CD4-positive, alpha-beta T cell (primary cell): ENCODE data around the gene KMT5B. TPM values are rescaled to one million over a fixed set of nuclear protein-coding genes. Genes with fewer than 3 reads are reported as not detected.

Source experiments
- ATAC-seq: fragments of 200-7000 bp; cut with Tn5 transposase; one replicate; pipeline ENCODE4 v1.10.0; 2022; ENCODE audit warnings: mild to moderate bottlenecking; ENCODE audit not compliant: poor library complexity
- CTCF ChIA-PET: fragments of 350-600 bp; sonication (Branson Sonifier 250); formaldehyde crosslinking; loops from one replicate; lab custom pipeline; 2021; ENCODE audit warnings: antibody characterized with exemption, inconsistent platforms; lab: Charles Lee
- POLR2A ChIA-PET: fragments of 350-600 bp; sonication (Branson Sonifier 250); formaldehyde crosslinking; loops from one replicate; lab custom pipeline; 2021; ENCODE audit warnings: antibody characterized with exemption, inconsistent platforms; lab: Charles Lee
- DNase-seq, 14 experiments: peaks; one replicate each; pipeline ENCODE4 v3.0.0-alpha.2; 2013 to 2020; ENCODE audit warnings: mixed read lengths in 2 of 14
- H3K27ac ChIP-seq, 2 donors: one replicate each; pipeline versions ENCODE4 v1.5.1 to v1.7.0; 2013; ENCODE audit warnings: low read length in 2 of 2, low read depth in 1 of 2, mild to moderate bottlenecking in 1 of 2
- H3K27me3 ChIP-seq, 2 experiments: 1 replicate in 1 of 2; 2 replicates in 1 of 2; pipeline versions ENCODE4 v1.6.1 to v1.7.0; 2013; ENCODE audit warnings: low read length in 2 of 2, control low read depth in 1 of 2, mild to moderate bottlenecking in 1 of 2, moderate library complexity in 1 of 2; ENCODE audit not compliant: insufficient read depth in 2 of 2, control insufficient read depth in 1 of 2
- H3K36me3 ChIP-seq: one replicate; pipeline ENCODE4 v1.6.1; 2013; ENCODE audit warnings: low read length, control low read depth; ENCODE audit not compliant: insufficient read depth
- H3K4me1 ChIP-seq: one replicate; pipeline ENCODE4 v1.6.1; 2013; ENCODE audit warnings: low read length, control low read depth; ENCODE audit not compliant: insufficient read depth
- H3K4me3 ChIP-seq: one replicate; pipeline ENCODE4 v1.5.1; 2013; ENCODE audit warnings: mild to moderate bottlenecking, low read length, moderate library complexity
- H3K9me3 ChIP-seq, 2 experiments: 1 replicate in 1 of 2; 2 replicates in 1 of 2; pipeline versions ENCODE4 v1.6.1 to v1.7.0; 2013; ENCODE audit warnings: low read length in 2 of 2, mild to moderate bottlenecking in 2 of 2, control low read depth in 1 of 2, moderate library complexity in 1 of 2; ENCODE audit not compliant: control insufficient read depth in 1 of 2, insufficient read depth in 1 of 2
- H3K27ac Mint-ChIP-seq: one replicate; pipeline ENCODE4 v1.8.0; 2020; ENCODE audit warnings: mixed read lengths
- H3K27me3 Mint-ChIP-seq: one replicate; pipeline ENCODE4 v1.8.0; 2021; ENCODE audit warnings: mixed read lengths
- H3K36me3 Mint-ChIP-seq: one replicate; pipeline ENCODE4 v1.8.0; 2021; ENCODE audit warnings: low read depth, mixed read lengths
- H3K4me1 Mint-ChIP-seq: one replicate; pipeline ENCODE4 v1.8.0; 2021; ENCODE audit warnings: low read depth, mixed read lengths
- H3K4me3 Mint-ChIP-seq: one replicate; pipeline ENCODE4 v1.8.0; 2020; ENCODE audit warnings: mild to moderate bottlenecking, mixed read lengths
- H3K9me3 Mint-ChIP-seq: one replicate; pipeline ENCODE4 v1.8.0; 2020; ENCODE audit warnings: mixed read lengths
- CTCF ChIP-seq: fragments of 200-600 bp; IDR thresholded peaks from one replicate; pipeline ENCODE4 v1.8.0; 2022; ENCODE audit warnings: antibody characterized with exemption, mild to moderate bottlenecking
- intact Hi-C, 2 experiments: fragments of 100-400 bp; cut with DNase I in 1 of 2; cut with micrococcal nuclease in 1 of 2; formaldehyde crosslinking; loops; one replicate each; pipeline versions ENCODE4 v1.15.1 to v1.9.0; 2023 to 2025; cut with DNase I, micrococcal nuclease
- total RNA-seq, 174 experiments: library from RNA in 2 of 174; stranded (reverse) in 2 of 174; gene quantifications; one replicate each; pipeline ENCODE4 v1.2.3 and lab custom pipeline; 2021 to 2026

Gene KMT5B
- total RNA-seq, 2 experiments from 2014 or later = 22.5 to 23.3 TPM

DNA sequence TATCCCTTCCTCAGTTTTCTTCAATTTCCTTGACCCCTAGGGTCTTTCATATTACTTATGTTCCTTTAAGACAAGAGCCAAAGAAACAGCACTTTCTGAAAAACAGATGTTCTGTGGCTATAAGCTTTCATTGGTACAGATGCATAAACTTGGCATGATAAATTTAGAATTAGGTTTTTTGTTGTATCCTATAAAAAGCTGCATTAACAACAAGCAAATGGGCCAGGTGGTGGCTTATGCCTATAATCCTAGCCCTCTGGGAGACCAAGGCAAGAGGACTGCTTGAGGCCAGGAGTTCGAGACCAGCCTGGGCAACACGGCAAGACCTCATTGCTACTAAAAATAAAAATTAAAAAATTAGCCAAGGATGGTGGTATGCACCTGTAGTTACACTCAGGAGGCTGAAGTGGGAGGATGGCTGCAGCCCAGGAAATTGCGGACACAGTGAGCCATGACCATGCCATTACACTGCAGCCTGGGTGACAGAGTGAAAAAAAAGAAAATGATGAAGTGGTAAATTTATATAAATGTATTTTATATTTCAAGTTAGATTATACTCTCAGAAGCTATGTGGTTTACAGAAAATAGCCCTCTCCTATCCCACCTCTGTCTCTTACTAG, 18.3 kb downstream of the KMT5B start:
- H3K27ac ChIP-seq = no peak overlapping the region
- no peaks in the 10 kb centered on the region for H3K27me3 Mint-ChIP-seq
- intact Hi-C loops = no loop called here
- no peaks in the 10 kb centered on the region for H3K9me3 ChIP-seq
- no peak for TF ChIP-seq CTCF
- peaks cover 80% of the 10 kb centered on the region for H3K4me1 Mint-ChIP-seq
- no peak overlapping the region for H3K4me3 Mint-ChIP-seq
- no peaks in the 10 kb centered on the region for H3K27me3 ChIP-seq
- peaks cover 3% of the 10 kb centered on the region for H3K36me3 Mint-ChIP-seq
- no peak for ATAC-seq
- no peak overlapping the region for H3K4me3 ChIP-seq
- ChIA-PET CTCF (interaction anchor here (0.7 kb wide), 1 partner anchor 12 kb away, joined by 3 read pairs; no protein-coding TSS in a partner anchor), POLR2A (no interaction called here)
- H3K4me1 ChIP-seq = peaks cover 30% of the 10 kb centered on the region
- no peaks in the 10 kb centered on the region for H3K36me3 ChIP-seq
- no peaks in the 10 kb centered on the region for H3K9me3 Mint-ChIP-seq
- no peak for DNase-seq
- peak overlapping the region; percentile 52 for H3K27ac Mint-ChIP-seq

GRCh38 chr11:68193018-68193417, 20.1 kb downstream of the KMT5B start:
- intact Hi-C loops = no loop called here
- Histone ChIP-seq H3K27ac (no peak overlapping the region), H3K4me3 (no peak overlapping the region), H3K27me3 (no peaks in the 10 kb centered on the region), H3K36me3 (peaks cover 6% of the 10 kb centered on the region), H3K4me1 (peaks cover 25% of the 10 kb centered on the region), H3K9me3 (no peaks in the 10 kb centered on the region)
- Mint-ChIP-seq H3K27me3 (no peaks in the 10 kb centered on the region), H3K4me3 (no peak overlapping the region), H3K36me3 (peaks cover 12% of the 10 kb centered on the region), H3K9me3 (no peaks in the 10 kb centered on the region), H3K27ac (peak overlapping the region; percentile 40), H3K4me1 (peaks cover 78% of the 10 kb centered on the region)
- POLR2A ChIA-PET = interaction anchor here (0.8 kb wide), 1 partner anchor 21 kb away, joined by 4 read pairs; no protein-coding TSS in a partner anchor
- DNase-seq (no peak), ATAC-seq (no peak)
- CTCF ChIA-PET = interaction anchor here (1.0 kb wide), 1 partner anchor 12 kb away, joined by 6 read pairs; no protein-coding TSS in a partner anchor
- TF ChIP-seq CTCF = no peak

GRCh38 chr11:68191661-68192579, 21.2 kb downstream of the KMT5B start:
- Histone ChIP-seq H3K27me3 (no peaks in the 10 kb centered on the region), H3K9me3 (no peaks in the 10 kb centered on the region), H3K27ac (no peak overlapping the region), H3K36me3 (peaks cover 13% of the 10 kb centered on the region), H3K4me1 (peaks cover 23% of the 10 kb centered on the region), H3K4me3 (no peak overlapping the region)
- Mint-ChIP-seq H3K27me3 (no peaks in the 10 kb centered on the region), H3K4me1 (peaks cover 71% of the 10 kb centered on the region), H3K9me3 (no peaks in the 10 kb centered on the region), H3K36me3 (peaks cover 21% of the 10 kb centered on the region), H3K4me3 (no peak overlapping the region), H3K27ac (peak overlapping the region; percentile 40)
- no peak for TF ChIP-seq CTCF
- ChIA-PET POLR2A (interaction anchor here (0.8 kb wide), 1 partner anchor 23 kb away, joined by 4 read pairs; no protein-coding TSS in a partner anchor), CTCF (no interaction called here)
- DNase-seq (no peak), ATAC-seq (no peak)
- intact Hi-C loops = no loop called here
